ENCODE data around the gene TCF7L2. TPM values are rescaled to one million over a fixed set of nuclear protein-coding genes. Genes with fewer than 3 reads are reported as not detected.

Gene TCF7L2
- total RNA-seq, 3 donors from 2014 or later: 0.76 to 1.9 (median 0.90) TPM

DNA sequence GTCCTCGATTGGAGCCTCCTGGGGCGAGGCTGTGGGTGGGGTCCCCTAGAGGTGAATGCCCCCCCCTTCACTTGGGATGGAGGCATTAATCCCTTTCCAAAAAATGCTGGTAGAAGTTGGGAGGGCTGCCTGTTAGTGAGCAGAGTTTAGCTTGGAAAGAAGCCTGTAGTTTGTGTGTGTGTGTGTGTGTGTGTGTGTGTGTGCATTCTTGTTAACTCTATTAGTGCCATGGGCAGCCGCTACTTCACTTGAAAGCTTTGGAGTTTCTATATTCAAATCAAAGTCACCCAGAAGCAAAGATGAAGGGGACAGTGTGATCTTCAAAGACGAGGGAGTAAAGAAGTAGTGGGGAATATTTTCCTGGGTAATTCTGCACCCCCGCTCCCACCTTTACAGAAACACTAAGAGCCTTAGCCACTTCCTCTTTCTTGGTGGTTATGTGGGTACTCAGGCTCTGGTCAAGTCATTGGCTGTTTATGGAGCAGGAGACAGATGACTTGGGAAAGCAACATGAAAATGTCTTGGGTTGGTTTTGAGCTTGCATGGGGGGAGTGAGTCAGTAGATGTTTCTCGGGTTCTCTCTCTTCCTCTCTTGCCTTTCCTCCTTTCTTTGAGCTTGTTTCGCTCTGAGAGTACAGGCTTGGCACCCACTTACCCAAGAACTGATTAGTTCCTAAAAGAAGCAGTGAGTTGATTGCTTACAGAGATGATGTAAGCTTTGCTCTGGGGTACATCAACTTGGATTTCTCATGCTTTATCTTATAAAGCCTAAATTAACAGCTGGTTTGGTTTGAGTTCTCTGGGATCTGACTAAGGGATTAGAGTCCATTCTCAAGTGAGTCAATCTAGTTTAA lies 35.9 kb downstream of the TCF7L2 start:
- DNase-seq (no peak), ATAC-seq (peak; percentile 75 to 76)
- peaks cover 5% of the 10 kb centered on the region for H3K36me3 Mint-ChIP-seq (ENCODE audit: insufficient read depth)
- H3K9me3 Mint-ChIP-seq: no peaks in the 10 kb centered on the region
- H3K27me3 Mint-ChIP-seq (ENCODE audit: low read depth): peaks cover 56% of the 10 kb centered on the region
- peaks cover 28% of the 10 kb centered on the region for H3K4me1 Mint-ChIP-seq (ENCODE audit: low read depth)
- no peak overlapping the region for H3K4me3 Mint-ChIP-seq

DNA sequence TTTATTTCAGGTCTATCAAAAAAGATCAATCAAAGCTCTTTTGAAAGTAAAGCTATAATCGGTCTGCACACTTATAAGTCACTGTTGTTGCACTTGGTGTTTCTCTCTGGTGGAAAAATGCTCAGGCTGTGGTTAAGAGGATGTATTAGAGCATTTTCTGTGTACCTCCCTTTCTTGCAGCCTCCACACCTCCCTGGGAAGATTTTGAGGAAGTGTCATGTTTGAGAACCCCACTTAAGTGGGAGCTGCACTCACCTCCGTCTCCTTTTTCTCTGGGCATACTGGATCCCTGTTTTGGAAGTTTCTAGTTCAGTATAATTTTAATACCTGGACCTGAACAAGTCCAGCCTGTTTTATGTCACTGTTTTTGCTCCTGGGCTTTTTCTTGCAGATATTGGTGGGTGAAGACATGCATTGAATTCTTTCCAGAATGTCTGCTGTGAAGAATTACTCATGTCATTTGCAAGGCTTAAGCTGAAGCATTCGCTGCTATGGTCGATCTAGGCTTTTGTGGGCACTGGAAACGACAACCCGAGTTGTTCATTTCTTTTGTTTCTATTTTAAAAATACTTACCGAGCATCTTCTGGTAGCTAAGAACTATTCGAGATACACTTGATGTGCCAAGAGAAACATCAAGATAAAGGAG lies 36.6 kb downstream of the TCF7L2 start:
- Mint-ChIP-seq H3K4me3 (no peak overlapping the region), H3K27me3 (ENCODE audit: low read depth) (peaks cover 54% of the 10 kb centered on the region), H3K36me3 (ENCODE audit: insufficient read depth) (peaks cover 5% of the 10 kb centered on the region), H3K4me1 (ENCODE audit: low read depth) (peaks cover 21% of the 10 kb centered on the region), H3K9me3 (no peaks in the 10 kb centered on the region)
- ATAC-seq (no peak), DNase-seq (no peak)

DNA sequence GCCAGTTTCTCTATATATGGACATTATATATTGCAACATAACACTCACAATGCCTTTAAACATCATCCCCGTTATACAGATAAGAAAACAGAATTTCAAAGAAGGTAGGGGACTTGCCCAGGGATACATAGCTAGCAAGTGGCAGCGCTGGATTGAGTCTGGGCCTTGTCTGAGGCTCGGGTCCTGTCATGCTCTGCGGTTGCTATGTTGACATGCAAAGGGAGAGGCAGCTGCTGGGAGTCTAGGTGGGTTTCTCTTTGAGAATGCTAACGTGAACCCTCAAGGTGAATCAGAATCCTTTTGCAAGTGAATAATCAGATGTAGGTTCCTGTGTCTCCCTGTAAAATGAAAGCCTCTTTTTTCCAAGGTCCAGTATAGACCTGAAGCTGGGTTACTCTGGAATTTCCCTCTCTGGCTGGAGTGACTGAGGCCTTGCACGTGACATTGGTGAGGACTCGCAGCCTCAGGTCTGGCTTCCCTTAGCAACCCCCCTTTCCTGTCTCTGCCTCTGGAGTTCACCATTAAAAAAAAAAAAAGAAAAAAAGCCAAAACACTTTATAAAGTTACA lies 38.9 kb downstream of the TCF7L2 start:
- peaks cover 5% of the 10 kb centered on the region for H3K36me3 Mint-ChIP-seq (ENCODE audit: insufficient read depth)
- H3K4me1 Mint-ChIP-seq (ENCODE audit: low read depth): peaks cover 17% of the 10 kb centered on the region
- H3K4me3 Mint-ChIP-seq: no peak overlapping the region
- H3K27me3 Mint-ChIP-seq (ENCODE audit: low read depth): peaks cover 42% of the 10 kb centered on the region
- no peak for ATAC-seq
- H3K9me3 Mint-ChIP-seq: no peaks in the 10 kb centered on the region
- DNase-seq: no peak

DNA sequence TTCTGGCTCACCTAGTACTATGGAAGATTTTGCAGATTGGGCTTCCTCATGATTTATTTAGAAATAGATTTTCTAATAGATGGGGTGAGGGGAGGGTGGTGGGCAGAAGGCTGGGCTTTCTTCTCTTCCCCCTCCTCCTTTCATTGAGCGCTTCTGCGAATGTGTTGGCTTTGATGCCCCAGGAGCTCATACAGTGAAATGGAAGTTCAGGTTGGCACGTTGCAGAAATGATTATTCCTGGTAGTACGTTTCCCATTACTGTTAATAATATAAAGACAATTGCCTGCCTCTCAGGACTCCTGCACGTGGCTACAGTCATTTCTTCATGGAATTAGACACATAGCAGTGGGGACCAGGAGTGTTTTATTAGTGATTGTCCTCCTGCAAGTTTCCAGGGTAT lies 39.8 kb downstream of the TCF7L2 start:
- DNase-seq (no peak), ATAC-seq (no peak)
- Mint-ChIP-seq H3K9me3 (no peaks in the 10 kb centered on the region), H3K4me1 (ENCODE audit: low read depth) (peaks cover 17% of the 10 kb centered on the region), H3K36me3 (ENCODE audit: insufficient read depth) (peaks cover 5% of the 10 kb centered on the region), H3K27me3 (ENCODE audit: low read depth) (peaks cover 33% of the 10 kb centered on the region), H3K4me3 (no peak overlapping the region)

DNA sequence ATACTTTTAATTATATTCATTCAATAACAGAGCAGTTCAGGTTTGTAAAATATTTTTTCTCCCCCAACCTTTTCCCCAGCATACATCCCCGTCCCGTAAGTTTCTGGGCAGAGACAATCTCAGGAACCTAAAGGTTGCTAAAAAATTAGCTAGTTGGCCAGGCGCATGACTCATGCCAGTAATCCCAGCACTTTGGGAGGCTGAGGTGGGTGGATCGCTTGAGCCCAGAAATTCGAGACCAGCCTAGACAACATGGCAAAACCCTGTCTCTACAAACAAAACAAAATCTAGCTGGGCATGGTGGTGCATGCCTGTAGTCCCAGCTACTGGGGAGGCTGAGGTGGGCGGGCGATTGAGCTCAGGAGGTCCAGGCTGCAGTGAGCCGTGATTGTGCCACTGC lies 40.2 kb downstream of the TCF7L2 start:
- DNase-seq (no peak), ATAC-seq (no peak)
- Mint-ChIP-seq H3K4me1 (ENCODE audit: low read depth) (peaks cover 17% of the 10 kb centered on the region), H3K27me3 (ENCODE audit: low read depth) (peaks cover 31% of the 10 kb centered on the region), H3K36me3 (ENCODE audit: insufficient read depth) (peaks cover 5% of the 10 kb centered on the region), H3K4me3 (no peak overlapping the region), H3K9me3 (no peaks in the 10 kb centered on the region)

DNA sequence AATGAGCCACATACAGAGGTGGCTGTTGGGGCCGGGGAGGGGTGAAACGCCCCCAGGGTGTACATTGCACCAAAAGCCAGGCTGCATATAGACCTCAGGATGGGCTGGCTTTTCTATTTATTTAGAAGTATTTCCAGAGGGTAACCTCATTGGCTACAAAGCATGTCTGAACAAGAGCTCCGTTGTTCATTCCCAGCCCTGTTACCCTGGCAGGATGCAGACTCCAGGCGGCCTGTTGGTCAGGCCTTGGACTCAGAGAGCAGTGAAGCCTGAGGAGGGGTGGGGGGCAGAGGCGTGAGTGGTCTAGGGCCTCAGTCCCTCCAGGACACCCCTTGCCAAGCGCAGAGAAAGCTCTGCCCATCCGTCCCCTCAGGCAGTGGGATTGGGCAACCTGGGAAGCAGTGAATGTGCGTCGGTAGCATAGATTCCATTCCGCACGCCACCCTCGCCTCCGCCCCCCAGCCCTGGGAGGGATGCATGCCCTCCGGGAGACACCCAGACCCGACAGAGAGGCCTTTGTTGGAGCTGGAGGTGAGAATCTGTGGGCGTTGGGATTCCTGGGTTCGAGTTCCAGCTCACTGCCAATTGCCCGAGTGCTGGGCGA lies 41.9 kb downstream of the TCF7L2 start:
- Mint-ChIP-seq H3K27me3 (ENCODE audit: low read depth) (peaks cover 18% of the 10 kb centered on the region), H3K4me1 (ENCODE audit: low read depth) (peaks cover under 1% of the 10 kb centered on the region), H3K36me3 (ENCODE audit: insufficient read depth) (peaks cover 4% of the 10 kb centered on the region), H3K9me3 (no peaks in the 10 kb centered on the region), H3K4me3 (no peak overlapping the region)
- DNase-seq: no peak
- no peak for ATAC-seq

DNA sequence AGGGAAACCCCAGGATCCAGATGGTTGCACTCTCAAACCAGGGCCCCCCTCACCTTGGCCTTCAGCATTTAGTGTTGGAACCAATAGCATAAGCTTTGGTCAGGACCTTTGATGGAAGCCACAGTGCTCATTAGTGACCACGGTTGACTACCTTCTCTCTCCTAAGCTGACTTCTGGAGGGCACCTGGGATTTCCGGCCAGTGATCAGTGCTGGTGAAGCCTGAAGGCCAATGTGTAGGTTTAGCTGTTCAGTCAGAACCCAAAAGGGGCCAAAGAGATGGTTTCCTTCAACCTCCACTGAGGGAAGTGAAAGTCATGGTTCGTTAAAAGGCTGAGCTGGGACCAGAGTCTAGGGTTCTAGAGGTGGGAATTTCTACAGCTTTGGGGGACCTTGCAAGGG lies 46.4 kb downstream of the TCF7L2 start:
- DNase-seq (no peak), ATAC-seq (no peak)
- Mint-ChIP-seq H3K9me3 (no peaks in the 10 kb centered on the region), H3K36me3 (ENCODE audit: insufficient read depth) (no peaks in the 10 kb centered on the region), H3K4me3 (no peak overlapping the region), H3K27me3 (ENCODE audit: low read depth) (peaks cover 3% of the 10 kb centered on the region), H3K4me1 (ENCODE audit: low read depth) (no peaks in the 10 kb centered on the region)

DNA sequence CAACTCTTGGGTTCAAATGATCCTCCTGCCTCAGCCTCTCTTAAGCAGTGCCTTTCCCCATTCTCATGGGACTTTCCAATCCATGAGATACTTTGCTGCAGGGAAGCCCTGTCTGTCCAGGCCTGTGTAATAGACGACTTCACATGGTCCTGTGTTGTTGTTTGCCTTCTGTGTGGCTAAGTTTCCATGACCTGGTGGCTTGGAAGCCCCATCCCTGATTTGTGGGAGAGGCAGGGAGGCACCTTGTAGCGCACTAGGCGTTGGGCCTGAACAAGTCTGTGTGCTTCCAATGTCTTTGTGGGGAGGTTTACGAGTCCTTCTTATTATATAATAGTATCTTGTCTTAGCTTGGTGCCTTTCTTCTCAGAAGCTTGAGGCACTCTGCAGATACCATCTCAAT lies 49.1 kb downstream of the TCF7L2 start:
- DNase-seq (no peak), ATAC-seq (no peak)
- no peak overlapping the region for H3K4me3 Mint-ChIP-seq
- H3K27me3 Mint-ChIP-seq (ENCODE audit: low read depth): peaks cover 11% of the 10 kb centered on the region
- H3K9me3 Mint-ChIP-seq: no peaks in the 10 kb centered on the region
- H3K36me3 Mint-ChIP-seq (ENCODE audit: insufficient read depth): no peaks in the 10 kb centered on the region
- no peaks in the 10 kb centered on the region for H3K4me1 Mint-ChIP-seq (ENCODE audit: low read depth)

DNA sequence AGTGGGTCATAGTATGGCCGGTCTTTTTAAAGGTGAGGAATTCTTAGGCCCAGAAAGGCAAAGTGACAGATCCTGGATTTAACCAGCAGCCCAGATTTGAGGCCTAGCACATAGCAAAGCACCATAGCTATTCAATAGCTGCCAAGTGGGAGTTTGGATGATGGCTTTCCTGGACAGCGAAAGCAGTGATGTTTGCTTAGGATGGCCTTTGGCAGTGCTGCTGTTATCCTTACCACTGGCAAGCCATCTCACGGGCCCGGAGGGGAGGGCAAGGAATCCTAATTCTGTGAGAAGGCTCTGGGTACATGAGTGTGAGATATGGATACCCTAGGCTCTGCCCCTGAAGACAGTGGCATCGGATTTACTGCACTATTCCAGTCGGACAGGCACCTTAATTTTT lies 50.4 kb downstream of the TCF7L2 start:
- Mint-ChIP-seq H3K9me3 (no peaks in the 10 kb centered on the region), H3K4me1 (ENCODE audit: low read depth) (peaks cover 1% of the 10 kb centered on the region), H3K36me3 (ENCODE audit: insufficient read depth) (no peaks in the 10 kb centered on the region), H3K4me3 (no peak overlapping the region), H3K27me3 (ENCODE audit: low read depth) (peaks cover 12% of the 10 kb centered on the region)
- no peak for DNase-seq
- ATAC-seq: no peak

DNA sequence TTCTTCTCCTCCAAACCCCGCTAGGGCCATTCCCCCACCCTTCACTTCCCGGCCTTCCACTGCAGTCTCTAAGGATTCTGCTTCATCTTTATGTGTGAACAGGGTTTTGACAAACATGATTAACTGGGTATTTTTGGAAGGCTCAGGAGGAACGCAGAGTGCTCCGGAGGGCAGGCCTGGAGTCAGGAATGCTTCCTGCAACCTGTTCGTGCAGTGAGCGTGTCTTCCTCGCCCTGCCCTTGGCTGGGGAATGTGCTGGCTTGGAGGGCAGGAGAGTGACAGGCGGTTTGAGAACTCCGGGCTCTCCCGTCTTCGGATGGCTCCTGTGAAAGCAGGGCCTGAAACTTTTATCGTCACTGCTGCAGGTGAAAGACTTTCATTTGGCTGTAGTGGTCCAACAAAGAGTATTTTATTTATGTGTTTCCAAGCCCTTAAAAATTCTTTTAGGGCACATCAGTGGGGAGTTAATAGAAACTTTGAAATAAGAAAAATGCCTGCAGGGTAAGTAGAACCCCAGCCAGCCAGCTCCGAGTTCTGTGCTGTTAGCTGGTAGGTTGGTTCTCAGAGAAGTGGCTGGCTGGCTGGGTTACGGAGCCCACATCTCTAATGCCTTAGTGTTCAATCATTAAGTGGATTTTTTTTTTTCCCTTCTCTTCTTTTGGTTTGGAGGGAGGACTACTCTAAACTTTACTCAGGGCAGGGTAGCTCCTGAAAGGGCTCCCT lies 51.0 kb downstream of the TCF7L2 start:
- DNase-seq: no peak
- Mint-ChIP-seq H3K4me1 (ENCODE audit: low read depth) (peaks cover 6% of the 10 kb centered on the region), H3K36me3 (ENCODE audit: insufficient read depth) (no peaks in the 10 kb centered on the region), H3K27me3 (ENCODE audit: low read depth) (peaks cover 17% of the 10 kb centered on the region), H3K9me3 (no peaks in the 10 kb centered on the region), H3K4me3 (no peak overlapping the region)
- ATAC-seq: no peak

DNA sequence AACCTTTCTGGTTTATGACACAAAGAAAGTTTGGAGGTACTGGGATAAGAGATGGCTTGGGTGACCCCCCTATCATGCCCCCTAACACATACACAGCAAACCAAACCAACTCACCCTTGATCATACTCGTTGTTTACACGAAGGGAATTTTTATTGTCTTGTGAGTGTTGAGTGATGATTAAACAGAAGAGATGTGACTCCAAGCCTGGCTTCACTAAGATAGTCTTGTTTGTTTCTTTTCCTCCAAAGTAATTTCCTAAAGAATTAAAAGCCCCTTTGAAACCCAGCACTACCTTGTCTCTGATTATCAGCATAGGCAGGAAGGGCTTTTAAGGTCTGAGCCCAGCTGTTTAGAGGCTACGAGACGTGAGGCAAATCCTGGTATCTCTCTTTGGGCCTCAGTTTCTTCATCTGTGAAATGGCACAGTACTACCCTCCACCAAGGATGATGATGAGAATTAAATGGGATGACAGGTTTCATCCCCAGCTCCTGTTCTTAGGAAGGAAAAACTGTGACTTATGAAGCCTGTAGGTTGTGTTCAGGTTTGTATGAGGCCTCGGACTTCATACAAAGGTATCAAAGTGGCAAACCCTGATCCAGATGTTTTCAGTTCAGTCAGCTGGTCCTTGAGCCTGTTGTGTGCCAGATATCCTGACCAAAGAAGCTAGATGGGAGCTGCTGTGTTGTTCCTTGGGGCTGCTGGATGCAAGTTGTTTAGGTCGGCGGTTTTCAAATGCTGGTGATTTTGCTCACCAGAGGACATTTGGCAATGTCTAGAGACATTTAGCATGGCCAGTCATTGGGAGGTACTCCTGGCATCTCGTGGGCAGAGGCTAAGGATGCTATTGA lies 51.8 kb downstream of the TCF7L2 start:
- Mint-ChIP-seq H3K9me3 (no peaks in the 10 kb centered on the region), H3K36me3 (ENCODE audit: insufficient read depth) (no peaks in the 10 kb centered on the region), H3K4me1 (ENCODE audit: low read depth) (peaks cover 14% of the 10 kb centered on the region), H3K27me3 (ENCODE audit: low read depth) (peaks cover 24% of the 10 kb centered on the region), H3K4me3 (no peak overlapping the region)
- ATAC-seq (no peak), DNase-seq (no peak)

DNA sequence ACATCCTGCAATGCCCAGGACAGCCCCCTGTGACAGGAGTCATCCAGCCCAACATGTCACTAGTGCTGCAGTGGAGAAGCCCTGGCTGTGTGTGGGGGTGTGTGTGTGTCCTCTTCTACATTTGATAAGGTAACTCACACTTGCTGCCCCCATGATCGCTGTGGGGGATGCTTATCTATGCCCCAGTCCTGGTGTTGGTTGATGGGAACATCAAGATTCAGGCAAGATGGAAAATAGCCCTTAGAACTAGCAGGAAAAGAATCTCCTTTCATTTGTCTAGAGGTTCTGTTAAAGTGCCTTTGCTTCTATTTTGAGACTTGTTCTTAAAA lies 52.4 kb downstream of the TCF7L2 start:
- Mint-ChIP-seq H3K36me3 (ENCODE audit: insufficient read depth) (no peaks in the 10 kb centered on the region), H3K9me3 (no peaks in the 10 kb centered on the region), H3K4me1 (ENCODE audit: low read depth) (peaks cover 20% of the 10 kb centered on the region), H3K27me3 (ENCODE audit: low read depth) (peaks cover 27% of the 10 kb centered on the region), H3K4me3 (no peak overlapping the region)
- DNase-seq (no peak), ATAC-seq (no peak)

DNA sequence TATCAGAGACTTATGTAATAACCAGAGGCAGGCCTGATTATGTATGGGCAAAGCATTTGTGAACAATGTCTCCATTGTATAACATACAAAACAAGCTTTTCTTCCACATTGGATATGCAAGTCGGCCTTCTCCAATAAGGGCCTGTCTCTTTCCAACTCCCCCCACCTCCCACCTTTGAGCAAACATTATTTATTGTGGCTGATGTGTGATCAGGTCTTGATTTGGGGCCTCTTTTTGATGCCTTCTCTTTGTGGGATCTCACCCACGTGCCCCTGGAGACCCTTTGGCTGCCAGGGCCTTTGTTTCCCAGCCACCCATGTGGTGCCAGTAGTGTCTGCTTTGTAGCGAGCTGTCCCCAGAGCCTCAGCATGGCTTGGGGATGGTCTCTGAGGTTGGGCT lies 53.0 kb downstream of the TCF7L2 start:
- Mint-ChIP-seq H3K4me3 (no peak overlapping the region), H3K36me3 (ENCODE audit: insufficient read depth) (no peaks in the 10 kb centered on the region), H3K4me1 (ENCODE audit: low read depth) (peaks cover 26% of the 10 kb centered on the region), H3K27me3 (ENCODE audit: low read depth) (peaks cover 30% of the 10 kb centered on the region), H3K9me3 (no peaks in the 10 kb centered on the region)
- DNase-seq (no peak), ATAC-seq (no peak)

All from activated T-cell treated with anti-CD3 and anti-CD28 coated beads, Interleukin-2, amount 50 U/mL, for 4 hours (primary cell).